Measurements from ENCODE around the gene MYBBP1A. TPM values are rescaled to one million over a fixed set of nuclear protein-coding genes. Genes with fewer than 3 reads are reported as not detected.
"Not testable (repeated sequence)": the region's sequence is repeated elsewhere in the genome, so short reads cannot be mapped to it uniquely, and the experiment has no call there.

Gene MYBBP1A
- total and polyA plus RNA-seq, 2 of the 4 experiments (the other 2 are of a cell fraction): 22.6 to 45.9 TPM

DNA sequence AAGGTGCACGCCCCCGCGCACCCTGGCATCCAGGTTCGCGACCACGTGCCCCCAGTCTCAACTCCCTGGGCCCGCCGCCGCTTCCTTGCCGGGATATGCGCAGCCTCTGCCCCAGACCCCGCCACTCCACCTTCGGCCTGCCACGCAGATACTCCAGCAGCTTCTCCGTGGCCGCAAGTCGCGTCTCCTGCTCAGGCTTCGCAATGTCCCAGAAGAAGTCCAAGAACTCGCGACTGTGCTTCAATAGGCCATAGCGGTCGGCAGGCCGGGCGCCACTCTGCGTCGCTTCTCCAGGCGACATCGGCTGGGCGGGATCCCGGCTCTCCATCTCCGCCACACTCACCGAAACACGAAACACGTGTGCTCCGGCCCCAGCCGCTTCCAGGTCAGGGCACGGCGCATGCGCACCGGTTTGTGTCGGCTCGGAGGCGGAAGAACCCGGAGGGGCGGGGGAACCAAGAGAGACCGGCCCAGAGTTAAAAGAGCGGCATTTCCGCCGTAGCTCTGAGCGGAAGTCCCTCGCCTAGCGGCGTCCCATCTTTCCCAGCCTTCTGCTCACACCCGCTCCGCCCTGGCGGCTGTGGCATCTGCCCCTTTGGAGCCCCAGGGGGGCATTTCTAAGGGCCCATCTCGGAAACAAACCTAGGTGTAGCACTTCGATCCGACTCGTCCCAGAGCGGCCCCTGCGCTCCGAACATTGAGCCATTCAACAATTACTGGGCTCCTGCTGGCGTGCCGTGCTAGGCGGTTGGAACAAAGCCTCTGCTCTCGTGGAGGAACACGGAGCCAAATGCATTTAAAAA lies at the start of gene MYBBP1A (continued):
- TF ChIP-seq MAZ (IDR thresholded peaks at IDR 0.05; ENCODE audit: borderline replicate concordance, low read depth, low read length) (peak; percentile 92), MXI1 (IDR thresholded peaks at IDR 0.05; ENCODE audit: borderline replicate concordance, low read depth, low read length) (peak; percentile 99)

DNA sequence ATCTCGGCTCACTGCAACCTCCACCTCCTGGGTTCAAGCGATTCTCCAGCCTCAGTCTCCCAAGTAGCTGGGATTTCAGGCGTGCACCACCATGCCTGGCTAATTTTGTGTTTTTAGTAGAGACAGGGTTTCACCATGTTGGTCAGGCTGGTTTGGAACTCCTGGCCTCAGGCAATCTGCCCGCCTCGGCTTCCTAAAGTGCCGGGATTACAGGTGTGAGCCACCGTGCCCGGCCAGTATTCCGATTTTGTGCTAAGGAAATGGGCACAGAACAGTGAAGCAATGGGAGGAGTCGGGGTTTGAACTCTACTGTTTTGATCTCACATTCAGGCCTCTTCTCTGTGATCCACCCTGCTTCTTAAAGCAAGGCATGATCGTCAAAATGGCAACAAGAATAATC lies 49.6 kb upstream of the MYBBP1A start:
- H3K18ac ChIP-seq (ENCODE audit: low read depth, low read length); H2BK20ac ChIP-seq (ENCODE audit: low read depth, low read length); H4K20me1 ChIP-seq (ENCODE audit: insufficient read depth, low read length); ATAC-seq (ENCODE audit: low read depth); H2AK5ac ChIP-seq (ENCODE audit: low read depth, low read length); H2BK5ac ChIP-seq (ENCODE audit: low read depth, low read length, poor library complexity, severe bottlenecking); H3K79me1 ChIP-seq (ENCODE audit: low read depth in 1 of 2, low read length in 2 of 2); H3K4ac ChIP-seq (ENCODE audit: low read depth, low read length); dilution Hi-C loops (cut with HindIII; ENCODE audit: low sequenced_read_pairs, unreplicated experiment); in situ Hi-C loops (cut with MboI; ENCODE audit: low sequenced_read_pairs); H3K23ac ChIP-seq (ENCODE audit: low read depth, low read length); H3K9me1 ChIP-seq (ENCODE audit: insufficient read depth, low read length); H3K36me3 ChIP-seq (ENCODE audit: control insufficient read depth, insufficient read depth, low read length); H2BK15ac ChIP-seq (ENCODE audit: low read depth, low read length); H3K14ac ChIP-seq (replicated peaks; ENCODE audit: low read depth, low read length); BruUV-seq (replicated peaks); intact Hi-C loops (cut with micrococcal nuclease); H2AK9ac ChIP-seq (replicated peaks; ENCODE audit: low read depth, low read length, poor library complexity); H4K5ac ChIP-seq (ENCODE audit: low read depth, low read length); H4K91ac ChIP-seq (ENCODE audit: insufficient read depth, low read depth, low read length); POLR2A ChIA-PET (ENCODE audit: unreplicated experiment); DNase-seq; H3K9me3 ChIP-seq (ENCODE audit: control insufficient read depth, insufficient read depth, low read length); H3K9ac ChIP-seq (ENCODE audit: low read depth, low read length); H3K56ac ChIP-seq (ENCODE audit: extremely low read depth, insufficient read depth, low read length); H4K8ac ChIP-seq (ENCODE audit: low read depth in 2 of 2, low read length in 2 of 2); H2BK120ac ChIP-seq (ENCODE audit: low read depth, low read length); CTCF ChIA-PET; H2AFZ ChIP-seq (replicated peaks; ENCODE audit: low read length, poor library complexity); H3K27ac ChIP-seq (ENCODE audit: insufficient read depth, low read length); H3K4me2 ChIP-seq (ENCODE audit: low read depth, low read length); H3K4me3 ChIP-seq (ENCODE audit: insufficient read depth, low read depth, low read length): not testable (repeated sequence)
- H3K27me3 ChIP-seq (ENCODE audit: control insufficient read depth, insufficient read depth, low read length): peaks cover 18% of the 10 kb centered on the region
- peaks cover 16% of the 10 kb centered on the region; the same call in 1 of the 2 replicates for H3K4me1 ChIP-seq (ENCODE audit: control insufficient read depth, insufficient read depth, low read length)
- 100% methylated on average over 3 of the region's 11 CpGs; no CpG with 5 or more reads in 1 of the 2 experiments for WGBS, 2 experiments (ENCODE audit: extremely low coverage in 2 of 2, insufficient read length in 1 of 2)
